SJSA1 (cell line): ENCODE results near the gene IDH3B. TPM values are rescaled to one million over a fixed set of nuclear protein-coding genes. Genes with fewer than 3 reads are reported as not detected.
"Not testable (repeated sequence)": the region's sequence is repeated elsewhere in the genome, so short reads cannot be mapped to it uniquely, and the experiment has no call there.

Source experiments
- DNase-seq, 2 experiments: peaks; one replicate each; pipeline ENCODE4 v3.0.0-alpha.2; 2015 to 2020; ENCODE audit warnings: low spot score in 2 of 2, low read depth in 1 of 2
- H3K27ac ChIP-seq: fragments of 250-450 bp; sonication (Bioruptor Pico); 2 replicates; pipeline ENCODE4 v1.5.1; 2020; ENCODE audit warnings: mild to moderate bottlenecking, moderate library complexity
- H3K27me3 ChIP-seq: fragments of 250-450 bp; sonication (Bioruptor Pico); replicated peaks from 2 replicates; pipeline ENCODE4 v1.5.1; 2020; ENCODE audit warnings: mild to moderate bottlenecking, moderate library complexity
- H3K36me3 ChIP-seq: fragments of 250-450 bp; sonication (Bioruptor Pico); 2 replicates; pipeline ENCODE4 v1.5.1; 2020; ENCODE audit warnings: mild to moderate bottlenecking
- H3K4me1 ChIP-seq: fragments of 250-450 bp; sonication (Bioruptor Pico); replicated peaks from 2 replicates; pipeline ENCODE4 v1.6.1; 2021; ENCODE audit warnings: mild to moderate bottlenecking
- H3K4me3 ChIP-seq: fragments of 250-450 bp; sonication (Bioruptor Pico); 2 replicates; pipeline ENCODE4 v1.5.1; 2020; ENCODE audit warnings: mild to moderate bottlenecking
- H3K9me3 ChIP-seq: fragments of 250-450 bp; sonication (Bioruptor Pico); replicated peaks from 2 replicates; pipeline ENCODE4 v1.5.1; 2020; ENCODE audit warnings: mild to moderate bottlenecking
- total RNA-seq: library from RNA; depleted of rRNA; stranded (reverse); fragments of >200 nt; shearing (Covaris generic); gene quantifications from 2 replicates; pipeline ENCODE4 v1.2.3, GENCODE V29; 2014

IDH3B gene
- total RNA-seq, 1 experiment from 2014 or later, result 211 TPM

- H3K27me3 ChIP-seq, result peaks cover 31% of the 10 kb centered on the region
- no peaks in the 10 kb centered on the region for H3K36me3 ChIP-seq
- no peaks in the 10 kb centered on the region for H3K9me3 ChIP-seq
- H3K4me3 ChIP-seq, result no peak overlapping the region
- H3K27ac ChIP-seq, result no peak overlapping the region
- peaks cover 11% of the 10 kb centered on the region for H3K4me1 ChIP-seq
- no peak for DNase-seq
Measured at GRCh38 chr20:2691663-2692035, 27.6 kb upstream of the IDH3B start.

- DNase-seq, result no peak
- H3K9me3 ChIP-seq, result no peaks in the 10 kb centered on the region
- H3K27me3 ChIP-seq, result peaks cover 31% of the 10 kb centered on the region
- no peaks in the 10 kb centered on the region for H3K36me3 ChIP-seq
- no peak overlapping the region for H3K4me3 ChIP-seq
- no peak overlapping the region for H3K27ac ChIP-seq
- peaks cover 11% of the 10 kb centered on the region for H3K4me1 ChIP-seq
Measured at GRCh38 chr20:2691127-2691526, 27.1 kb upstream of the IDH3B start.

DNA sequence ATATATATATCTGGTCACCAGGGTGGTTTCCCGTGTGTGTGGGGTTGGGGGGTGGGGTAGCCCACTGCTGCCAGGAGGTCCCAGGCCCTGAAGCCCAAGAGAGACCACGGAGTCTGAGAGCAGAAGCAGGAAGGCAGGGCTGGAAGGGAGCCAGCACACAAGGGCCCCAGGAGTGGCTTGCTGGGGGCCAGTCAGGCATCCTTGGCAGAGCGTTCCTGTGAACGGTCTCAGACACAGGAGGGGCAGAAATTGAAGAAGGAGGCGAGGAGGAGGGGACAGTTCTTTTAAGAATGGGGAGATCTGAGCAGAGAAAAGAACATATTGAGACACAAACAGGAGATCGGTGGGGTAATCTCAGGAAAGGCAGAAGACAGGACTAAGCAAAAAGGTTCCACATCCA lies 26.7 kb upstream of the IDH3B start:
- no peak for DNase-seq
- Histone ChIP-seq H3K4me3 (no peak overlapping the region), H3K9me3 (no peaks in the 10 kb centered on the region), H3K27ac (no peak overlapping the region), H3K4me1 (peaks cover 11% of the 10 kb centered on the region), H3K27me3 (peaks cover 31% of the 10 kb centered on the region), H3K36me3 (no peaks in the 10 kb centered on the region)

DNA sequence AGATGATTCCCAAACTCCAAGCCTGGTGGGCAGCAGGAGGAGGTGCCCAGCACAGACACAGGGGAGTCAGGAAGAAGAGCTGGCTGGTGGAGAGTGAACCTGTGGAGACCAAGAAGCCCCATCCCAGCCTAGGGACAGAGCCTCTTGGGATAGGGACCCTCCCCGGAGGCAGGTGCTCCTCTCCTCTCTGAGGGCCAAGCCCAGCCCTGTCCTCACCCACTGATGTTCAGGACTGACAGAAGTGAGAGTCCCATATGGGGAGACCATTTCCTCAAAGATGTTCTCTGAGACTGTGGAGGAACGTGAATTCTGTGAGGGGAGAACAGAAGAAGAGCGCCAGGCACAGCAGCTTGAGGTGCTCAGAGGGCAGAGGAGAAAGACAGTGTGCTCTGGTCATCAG lies 26.2 kb upstream of the IDH3B start:
- H3K4me3 ChIP-seq, result no peak overlapping the region
- H3K4me1 ChIP-seq, result peaks cover 11% of the 10 kb centered on the region
- H3K27ac ChIP-seq, result no peak overlapping the region
- no peaks in the 10 kb centered on the region for H3K9me3 ChIP-seq
- DNase-seq, result no peak
- no peaks in the 10 kb centered on the region for H3K36me3 ChIP-seq
- peaks cover 31% of the 10 kb centered on the region for H3K27me3 ChIP-seq

- no peaks in the 10 kb centered on the region for H3K9me3 ChIP-seq
- no peak overlapping the region for H3K4me3 ChIP-seq
- no peak for DNase-seq
- H3K27me3 ChIP-seq, result peaks cover 17% of the 10 kb centered on the region
- H3K36me3 ChIP-seq, result no peaks in the 10 kb centered on the region
- peaks cover 5% of the 10 kb centered on the region for H3K4me1 ChIP-seq
- no peak overlapping the region for H3K27ac ChIP-seq
Measured at GRCh38 chr20:2688041-2688591, 24.1 kb upstream of the IDH3B start.

GRCh38 chr20:2687514-2687913 lies 23.5 kb upstream of the IDH3B start:
- no peak overlapping the region for H3K4me3 ChIP-seq
- no peaks in the 10 kb centered on the region for H3K9me3 ChIP-seq
- peaks cover 5% of the 10 kb centered on the region for H3K4me1 ChIP-seq
- H3K27me3 ChIP-seq, result peaks cover 17% of the 10 kb centered on the region
- no peak overlapping the region for H3K27ac ChIP-seq
- no peak for DNase-seq
- H3K36me3 ChIP-seq, result no peaks in the 10 kb centered on the region

DNA sequence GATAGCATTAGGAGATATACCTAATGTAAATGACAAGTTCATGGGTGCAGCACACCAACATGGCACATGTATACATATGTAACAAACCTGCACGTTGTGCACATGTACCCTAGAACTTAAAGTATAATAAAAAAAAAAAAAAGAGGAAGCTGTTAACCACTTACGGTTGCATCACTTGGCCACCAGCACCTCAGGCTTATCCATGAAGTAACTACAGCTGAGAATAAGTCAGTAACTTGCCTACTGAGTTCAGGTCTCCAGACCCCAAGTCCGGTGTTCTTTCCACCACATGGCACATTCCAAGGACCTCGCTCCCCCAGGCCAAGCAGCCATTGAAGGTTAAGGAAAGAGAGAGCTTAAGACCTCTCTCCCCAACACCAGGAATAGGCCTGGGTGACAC lies 20.8 kb upstream of the IDH3B start:
- H3K4me1 ChIP-seq, H3K4me3 ChIP-seq, H3K27ac ChIP-seq, DNase-seq, H3K27me3 ChIP-seq, H3K9me3 ChIP-seq, H3K36me3 ChIP-seq: not testable (repeated sequence)

DNA sequence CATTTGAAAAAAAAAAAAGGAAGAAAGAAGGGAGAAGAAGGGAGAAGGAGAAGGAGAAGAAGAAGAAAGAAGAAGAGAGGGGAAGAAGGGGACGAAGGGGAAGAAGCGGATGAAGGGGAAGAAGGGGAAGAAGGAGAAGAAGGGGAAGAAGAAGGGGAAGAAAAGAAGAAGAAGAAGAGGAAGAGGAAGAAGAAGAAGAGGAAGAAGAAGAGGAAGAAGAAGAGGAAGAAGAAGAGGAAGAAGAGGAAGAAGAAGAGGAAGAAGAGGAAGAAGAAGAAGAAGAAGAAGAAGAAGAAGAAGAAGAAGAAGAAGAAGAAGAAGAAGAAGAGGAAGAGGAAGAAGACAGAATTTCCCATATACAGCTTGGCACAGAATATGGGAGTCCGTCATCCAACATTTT lies 18.0 kb upstream of the IDH3B start:
- H3K4me1 ChIP-seq, H3K27ac ChIP-seq, H3K9me3 ChIP-seq, DNase-seq, H3K27me3 ChIP-seq, H3K36me3 ChIP-seq, H3K4me3 ChIP-seq: not testable (repeated sequence)

DNA sequence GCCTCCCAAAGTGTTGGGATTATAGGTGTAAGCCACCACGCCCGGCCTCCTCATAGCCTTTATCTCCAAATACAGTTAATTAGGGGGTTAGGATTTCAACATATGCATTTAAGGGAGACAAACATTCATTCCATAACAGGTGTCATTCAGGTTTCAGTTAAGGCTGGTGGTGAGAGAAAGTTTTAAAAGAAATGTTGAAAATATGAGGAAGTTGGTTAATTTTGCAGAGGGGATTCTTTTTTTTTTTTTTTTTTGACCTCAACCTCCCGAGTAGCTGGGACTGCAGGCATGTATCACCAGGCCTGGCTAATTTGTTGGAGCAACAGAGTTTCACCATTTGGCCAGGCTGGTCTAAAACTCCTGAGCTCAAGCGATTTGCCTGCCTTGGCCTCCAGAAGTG lies 16.0 kb upstream of the IDH3B start:
- H3K4me3 ChIP-seq, result no peak overlapping the region
- H3K27ac ChIP-seq, result no peak overlapping the region
- H3K36me3 ChIP-seq, result no peaks in the 10 kb centered on the region
- DNase-seq, result no peak
- H3K4me1 ChIP-seq, result no peaks in the 10 kb centered on the region
- H3K9me3 ChIP-seq, result 0 out of 2 replicates have a peak, but pooled peaks cover 2% of the 10 kb centered on the region
- H3K27me3 ChIP-seq, result 0 out of 2 replicates have a peak, but pooled peaks cover 3% of the 10 kb centered on the region

DNA sequence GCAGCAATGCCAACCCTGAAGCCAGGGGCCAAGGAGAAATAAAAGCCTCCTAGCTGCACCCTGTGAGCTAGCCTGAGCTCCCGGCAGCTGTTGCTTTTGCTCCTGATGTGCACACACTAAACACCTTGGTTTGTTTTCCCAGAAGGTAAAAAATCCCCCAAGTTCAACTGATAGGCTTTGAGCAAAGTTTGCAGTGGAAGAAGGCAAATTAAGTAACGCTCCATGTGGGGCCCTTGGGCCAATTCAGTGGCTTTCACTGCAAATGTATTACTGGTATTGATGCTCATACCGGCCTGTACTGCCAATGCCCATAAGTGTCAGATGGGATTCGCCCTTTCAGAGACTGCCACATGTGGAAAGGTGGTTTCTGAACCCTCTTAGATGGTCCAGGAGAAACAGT lies 9.4 kb upstream of the IDH3B start:
- Histone ChIP-seq H3K4me3 (no peak overlapping the region), H3K9me3 (no peaks in the 10 kb centered on the region), H3K27ac (no peak overlapping the region), H3K36me3 (no peaks in the 10 kb centered on the region), H3K4me1 (no peaks in the 10 kb centered on the region), H3K27me3 (no peaks in the 10 kb centered on the region)
- no peak for DNase-seq

GRCh38 chr20:2672446-2672845 lies 8.4 kb upstream of the IDH3B start:
- Histone ChIP-seq H3K4me3 (no peak overlapping the region), H3K9me3 (no peaks in the 10 kb centered on the region), H3K27me3 (no peaks in the 10 kb centered on the region), H3K4me1 (no peaks in the 10 kb centered on the region), H3K27ac (no peak overlapping the region), H3K36me3 (no peaks in the 10 kb centered on the region)
- no peak for DNase-seq

DNA sequence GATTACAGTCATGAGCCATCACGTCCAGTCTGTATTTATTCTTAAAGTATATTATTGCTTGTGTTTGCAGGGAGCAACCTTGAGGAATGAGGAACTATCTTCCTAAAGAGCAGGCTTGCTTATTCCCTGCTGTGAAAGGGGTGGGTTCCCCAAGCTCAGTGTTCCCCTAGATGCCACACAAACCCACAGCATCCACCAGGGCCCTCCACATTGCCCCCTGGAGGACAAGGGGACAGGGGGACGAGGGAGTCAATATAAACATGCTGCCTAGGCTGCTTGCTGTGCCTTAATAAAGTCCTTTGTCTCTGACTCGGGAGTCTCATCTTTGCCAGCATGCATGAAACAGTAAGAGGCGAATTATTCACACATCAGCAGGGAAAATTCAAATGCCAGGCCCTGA lies 8.0 kb upstream of the IDH3B start:
- no peak overlapping the region for H3K4me3 ChIP-seq
- H3K36me3 ChIP-seq, result no peaks in the 10 kb centered on the region

GRCh38 chr20:2663364-2663886 lies 591 bp downstream of the IDH3B start:
- DNase-seq, result no peak
- Histone ChIP-seq H3K27me3 (no peaks in the 10 kb centered on the region), H3K9me3 (no peaks in the 10 kb centered on the region), H3K36me3 (peaks cover 41% of the 10 kb centered on the region), H3K27ac (peak overlapping the region; percentile 67), H3K4me3 (peak overlapping the region; percentile 62), H3K4me1 (peaks cover 9% of the 10 kb centered on the region)

More for the DNA sequence above, 8.0 kb upstream of the IDH3B start:
- no peaks in the 10 kb centered on the region for H3K4me1 ChIP-seq
- no peaks in the 10 kb centered on the region for H3K9me3 ChIP-seq
- DNase-seq, result no peak
- no peak overlapping the region for H3K27ac ChIP-seq
- H3K27me3 ChIP-seq, result no peaks in the 10 kb centered on the region

- H3K4me3 ChIP-seq, result no peak overlapping the region
- peaks cover 80% of the 10 kb centered on the region for H3K36me3 ChIP-seq
- peaks cover 10% of the 10 kb centered on the region for H3K4me1 ChIP-seq
- no peak for DNase-seq
- H3K27me3 ChIP-seq, result no peaks in the 10 kb centered on the region
- H3K9me3 ChIP-seq, result no peaks in the 10 kb centered on the region
- no peak overlapping the region for H3K27ac ChIP-seq
Measured at GRCh38 chr20:2659547-2659946, 4.5 kb downstream of the IDH3B start.
